H1 (cell line): Measurements from ENCODE around the gene DNAJC10.

Experiments used
- CEBPB ChIP-seq: IDR thresholded peaks from 2 replicates; pipeline ENCODE4 v1.6.1; 2012; ENCODE audit warnings: low read depth, low read length
- CTCF ChIP-seq, 3 experiments: IDR thresholded peaks; 1 replicate in 2 of 3; 2 replicates in 1 of 3; pipeline versions ENCODE4 v1.5.1 to v1.6.1; 2011; ENCODE audit warnings: low read length in 3 of 3, mild to moderate bottlenecking in 3 of 3, inconsistent platforms in 2 of 3, low read depth in 1 of 3, moderate library complexity in 1 of 3; ENCODE audit not compliant: insufficient read depth in 1 of 3; ENCODE audit errors: control extremely low read depth in 1 of 3
- GTF2F1 ChIP-seq: IDR thresholded peaks from 2 replicates; pipeline ENCODE4 v1.6.1; 2012; ENCODE audit warnings: low read depth, low read length, improper control_type of control experiment, borderline replicate concordance
- HDAC6 ChIP-seq: IDR thresholded peaks from one replicate; pipeline ENCODE4 v1.7.1; 2012; ENCODE audit warnings: low read depth, mild to moderate bottlenecking, inconsistent platforms, low read length, moderate library complexity
- MAFK ChIP-seq: IDR thresholded peaks from 2 replicates; pipeline ENCODE4 v1.6.1; 2012; ENCODE audit warnings: low read depth, mild to moderate bottlenecking, improper control_type of control experiment, low read length
- NRF1 ChIP-seq: IDR thresholded peaks from 2 replicates; pipeline ENCODE4 v1.6.1; 2011; ENCODE audit warnings: mild to moderate bottlenecking, low read depth, low read length, improper control_type of control experiment
- POLR2A ChIP-seq, 2 experiments: IDR thresholded peaks; 1 replicate in 1 of 2; 2 replicates in 1 of 2; pipeline ENCODE4 v1.6.1; 2011; ENCODE audit warnings: low read depth in 2 of 2, low read length in 2 of 2, mild to moderate bottlenecking in 2 of 2; ENCODE audit errors: control extremely low read depth in 1 of 2
- POLR2AphosphoS5 ChIP-seq: IDR thresholded peaks from 2 replicates; pipeline ENCODE4 v1.6.1; 2011; ENCODE audit warnings: low read depth, low read length

GRCh38 chr2:182833084-182833854, 117.2 kb downstream of the DNAJC10 start:
- TF ChIP-seq POLR2A (IDR thresholded peaks at IDR 0.05; ENCODE audit: control extremely low read depth in 1 of 2, low read depth in 2 of 2, low read length in 2 of 2) (no peak), CTCF (IDR thresholded peaks at IDR 0.05; ENCODE audit: control extremely low read depth in 1 of 3, insufficient read depth in 1 of 3, low read depth in 1 of 3, low read length in 3 of 3) (no peak), POLR2AphosphoS5 (no peak), NRF1 (no peak), HDAC6 (no peak), CEBPB (no peak), GTF2F1 (no peak), MAFK (peak; percentile 25; the same call in 1 of the 2 replicates)
